Hepatocyte (in vitro differentiated cells): ENCODE data around the gene CLDN5. TPM values are rescaled to one million over a fixed set of nuclear protein-coding genes. Genes with fewer than 3 reads are reported as not detected.

ENCODE experiments used
- DNase-seq: peaks from one replicate; pipeline ENCODE4 v3.0.0-alpha.2; 2016; ENCODE audit warnings: low spot score
- H2AFZ ChIP-seq: fragments of 200-600 bp; sonication (generic); 2 replicates; pipeline ENCODE4 v1.6.0; 2016; ENCODE audit warnings: antibody characterized with exemption, mild to moderate bottlenecking
- H3K27ac ChIP-seq: fragments of 200-600 bp; sonication (generic); 2 replicates; pipeline ENCODE4 v1.5.1; 2016; ENCODE audit warnings: mild to moderate bottlenecking
- H3K27me3 ChIP-seq: fragments of 200-600 bp; sonication (generic); 2 replicates; pipeline ENCODE4 v1.6.1; 2016
- H3K36me3 ChIP-seq: fragments of 200-600 bp; sonication (generic); replicated peaks from 2 replicates; pipeline ENCODE4 v1.5.1; 2016; ENCODE audit warnings: low read depth; ENCODE audit not compliant: insufficient read depth
- H3K4me1 ChIP-seq: fragments of 200-600 bp; sonication (generic); 2 replicates; pipeline ENCODE4 v1.5.1; 2016; ENCODE audit warnings: mild to moderate bottlenecking, moderate library complexity; ENCODE audit not compliant: insufficient read depth
- H3K4me2 ChIP-seq: fragments of 200-600 bp; sonication (generic); 2 replicates; pipeline ENCODE4 v1.6.0; 2016
- H3K4me3 ChIP-seq: fragments of 200-600 bp; sonication (generic); 2 replicates; pipeline ENCODE4 v1.5.1; 2016; ENCODE audit warnings: mild to moderate bottlenecking
- H3K79me2 ChIP-seq: fragments of 200-600 bp; sonication (generic); 2 replicates; pipeline ENCODE4 v1.6.0; 2017; ENCODE audit warnings: mild to moderate bottlenecking
- H3K9me2 ChIP-seq: fragments of 200-600 bp; sonication (generic); replicated peaks from 2 replicates; pipeline ENCODE4 v1.6.0; 2017; ENCODE audit warnings: mild to moderate bottlenecking; ENCODE audit not compliant: insufficient read depth
- H3K9me3 ChIP-seq: fragments of 200-600 bp; sonication (generic); 2 replicates; pipeline ENCODE4 v1.5.1; 2016; ENCODE audit warnings: low read depth, mild to moderate bottlenecking
- H4K20me1 ChIP-seq: fragments of 200-600 bp; sonication (generic); 2 replicates; pipeline ENCODE4 v1.6.0; 2016; ENCODE audit warnings: mild to moderate bottlenecking; ENCODE audit not compliant: insufficient read depth, poor library complexity, severe bottlenecking
- CTCF ChIP-seq: fragments of 200-600 bp; sonication (generic); IDR thresholded peaks from 2 replicates; pipeline ENCODE4 v1.5.1; 2016; ENCODE audit warnings: antibody characterized with exemption, mild to moderate bottlenecking; ENCODE audit not compliant: poor library complexity
- EZH2 ChIP-seq: fragments of 200-600 bp; sonication (generic); IDR thresholded peaks from 2 replicates; pipeline ENCODE4 v1.6.1; 2016; ENCODE audit warnings: antibody characterized with exemption, mild to moderate bottlenecking, borderline replicate concordance
- EZH2phosphoT487 ChIP-seq: fragments of 200-600 bp; sonication (generic); IDR thresholded peaks from one replicate; pipeline ENCODE4 v1.6.1; 2018; ENCODE audit warnings: antibody characterized with exemption, mild to moderate bottlenecking, low read depth, moderate library complexity; ENCODE audit not compliant: unreplicated experiment, severe bottlenecking
- WGBS: methylation state at CpG from one replicate; pipeline ENCODE4 v1.1.6; 2016; ENCODE audit warnings: low lambda C conversion rate; ENCODE audit errors: missing lambda C conversion rate; 5-methylcytosine and 5-hydroxymethylcytosine counted together
- polyA plus RNA-seq: library from polyadenylated mRNA; unstranded; fragments of >200 nt; fragmentation: Nextera tagmentation; extraction: Ambion mirVana; gene quantifications from 2 replicates; pipeline ENCODE4 v1.2.1, GENCODE V29; 2016
- total RNA-seq: library from RNA; depleted of rRNA; stranded (reverse); fragments of >200 nt; gene quantifications from 2 replicates; pipeline ENCODE4 v1.2.3, GENCODE V29; 2014

Gene CLDN5
- total and polyA plus RNA-seq, 2 experiments from 2014 or later, result 4.9 to 9.9 TPM

GRCh38 chr22:19566279-19567156, 42.3 kb upstream of the CLDN5 start:
- 96% methylated on average over 46 of the region's 52 CpGs for WGBS
- Histone ChIP-seq H3K4me1 (no peaks in the 10 kb centered on the region), H3K27ac (no peak overlapping the region), H3K36me3 (no peaks in the 10 kb centered on the region), H2AFZ (no peak overlapping the region), H3K9me3 (no peaks in the 10 kb centered on the region), H3K4me3 (no peak overlapping the region), H3K9me2 (no peaks in the 10 kb centered on the region), H3K27me3 (no peaks in the 10 kb centered on the region), H3K4me2 (no peak overlapping the region), H4K20me1 (no peaks in the 10 kb centered on the region), H3K79me2 (no peaks in the 10 kb centered on the region)
- DNase-seq, result no peak
- TF ChIP-seq EZH2phosphoT487 (no peak), EZH2 (no peak), CTCF (no peak)

GRCh38 chr22:19565382-19566278, 41.4 kb upstream of the CLDN5 start:
- Histone ChIP-seq H3K36me3 (no peaks in the 10 kb centered on the region), H3K27ac (no peak overlapping the region), H4K20me1 (no peaks in the 10 kb centered on the region), H2AFZ (no peak overlapping the region), H3K4me3 (no peak overlapping the region), H3K4me2 (no peak overlapping the region), H3K4me1 (no peaks in the 10 kb centered on the region), H3K27me3 (no peaks in the 10 kb centered on the region), H3K9me2 (no peaks in the 10 kb centered on the region), H3K79me2 (no peaks in the 10 kb centered on the region), H3K9me3 (no peaks in the 10 kb centered on the region)
- WGBS, result 78% methylated on average over 11 of the region's 11 CpGs
- TF ChIP-seq EZH2, result no peak
- no peak for TF ChIP-seq EZH2phosphoT487
- TF ChIP-seq CTCF, result no peak
- DNase-seq, result no peak

GRCh38 chr22:19559956-19560355, 35.7 kb upstream of the CLDN5 start:
- Histone ChIP-seq H2AFZ (no peak overlapping the region), H3K4me1 (no peaks in the 10 kb centered on the region), H3K9me3 (no peaks in the 10 kb centered on the region), H3K79me2 (no peaks in the 10 kb centered on the region), H3K36me3 (no peaks in the 10 kb centered on the region), H3K4me2 (no peak overlapping the region), H3K27ac (no peak overlapping the region), H3K27me3 (no peaks in the 10 kb centered on the region), H3K4me3 (no peak overlapping the region), H4K20me1 (no peaks in the 10 kb centered on the region), H3K9me2 (no peaks in the 10 kb centered on the region)
- TF ChIP-seq EZH2phosphoT487, result no peak
- no peak for TF ChIP-seq CTCF
- TF ChIP-seq EZH2, result no peak
- DNase-seq, result no peak
- WGBS, result 92% methylated on average over 2 of the region's 2 CpGs
